Glutamatergic neuron (in vitro differentiated cells): Measurements from ENCODE around the gene NCAM1. TPM values are rescaled to one million over a fixed set of nuclear protein-coding genes. Genes with fewer than 3 reads are reported as not detected.

ENCODE experiments used
- DNase-seq: peaks from one replicate; pipeline ENCODE4 v3.0.0; 2022
- H3K27ac Mint-ChIP-seq: one replicate; pipeline ENCODE4 v1.8.0; 2020; ENCODE audit warnings: mild to moderate bottlenecking, mixed read lengths, inconsistent platforms; ENCODE audit not compliant: unreplicated experiment
- H3K27me3 Mint-ChIP-seq: one replicate; pipeline ENCODE4 v1.8.0; 2020; ENCODE audit warnings: mild to moderate bottlenecking, moderate library complexity, mixed read lengths, inconsistent platforms; ENCODE audit not compliant: unreplicated experiment
- H3K36me3 Mint-ChIP-seq: one replicate; pipeline ENCODE4 v1.8.0; 2020; ENCODE audit warnings: mild to moderate bottlenecking, mixed read lengths, inconsistent platforms; ENCODE audit not compliant: unreplicated experiment
- H3K4me1 Mint-ChIP-seq: one replicate; pipeline ENCODE4 v1.8.0; 2020; ENCODE audit warnings: mild to moderate bottlenecking, low read depth, mixed read lengths, inconsistent platforms; ENCODE audit not compliant: unreplicated experiment
- H3K4me3 Mint-ChIP-seq: one replicate; pipeline ENCODE4 v1.8.0; 2020; ENCODE audit warnings: mild to moderate bottlenecking, mixed read lengths, inconsistent platforms; ENCODE audit not compliant: unreplicated experiment
- H3K9me3 Mint-ChIP-seq: one replicate; pipeline ENCODE4 v1.8.0; 2020; ENCODE audit warnings: mild to moderate bottlenecking, moderate library complexity, mixed read lengths, inconsistent platforms; ENCODE audit not compliant: unreplicated experiment
- CTCF ChIP-seq: fragments of 200-600 bp; sonication (generic); IDR thresholded peaks from one replicate; pipeline ENCODE4 v1.5.0; 2021; ENCODE audit not compliant: partially characterized antibody, unreplicated experiment
- total RNA-seq: library from RNA; stranded (reverse); fragmentation: NEBNext Ultra II Directional; extraction: Animal tissue kit (Norgen Biotek cat#: 25700); gene quantifications from one replicate; pipeline ENCODE4 v1.2.1, GENCODE V29; 2021; ENCODE audit not compliant: unreplicated experiment

Gene NCAM1
- total RNA-seq, 1 donor from 2014 or later, result 819 TPM

- H3K4me3 Mint-ChIP-seq, result no peak overlapping the region
- TF ChIP-seq CTCF, result no peak
- H3K36me3 Mint-ChIP-seq, result no peaks in the 10 kb centered on the region
- H3K9me3 Mint-ChIP-seq, result peaks cover 9% of the 10 kb centered on the region
- DNase-seq, result no peak
- H3K27me3 Mint-ChIP-seq, result peaks cover 7% of the 10 kb centered on the region
- peaks cover 62% of the 10 kb centered on the region for H3K4me1 Mint-ChIP-seq
- peak overlapping the region; percentile 14 for H3K27ac Mint-ChIP-seq
These were observed 217.3 kb downstream of the NCAM1 start for GRCh38 chr11:113178381-113179070.

DNA sequence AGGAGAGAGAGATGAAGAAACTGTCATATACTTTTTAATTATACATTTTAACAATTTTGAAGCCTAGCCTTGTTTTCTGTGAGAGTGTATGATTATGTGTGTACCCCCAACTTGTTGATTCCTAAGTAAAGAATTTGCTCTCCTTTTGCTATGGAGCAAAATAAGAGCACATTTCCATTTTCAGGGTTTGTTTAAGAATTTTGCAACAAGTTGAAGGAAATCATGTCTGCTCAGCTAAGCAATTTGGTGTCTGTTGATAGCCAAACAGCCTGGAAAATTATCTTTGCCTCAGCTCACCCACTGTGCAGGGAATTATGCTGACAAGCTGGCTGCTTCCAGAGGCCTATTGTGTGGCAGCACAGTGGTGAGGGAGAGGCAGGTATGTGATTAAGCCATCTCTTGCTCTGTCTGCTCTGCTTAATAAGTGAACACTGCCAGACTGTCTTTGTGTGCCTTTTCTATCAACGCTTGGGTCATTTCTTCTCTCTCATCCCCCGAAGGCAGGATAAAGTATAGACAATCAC, 218.0 kb downstream of the NCAM1 start:
- H3K36me3 Mint-ChIP-seq, result no peaks in the 10 kb centered on the region
- peaks cover 7% of the 10 kb centered on the region for H3K27me3 Mint-ChIP-seq
- H3K27ac Mint-ChIP-seq, result peak overlapping the region; percentile 82
- no peak for TF ChIP-seq CTCF
- peaks cover 68% of the 10 kb centered on the region for H3K4me1 Mint-ChIP-seq
- no peak for DNase-seq
- H3K4me3 Mint-ChIP-seq, result no peak overlapping the region
- peaks cover 9% of the 10 kb centered on the region for H3K9me3 Mint-ChIP-seq

GRCh38 chr11:113181094-113181493, 219.9 kb downstream of the NCAM1 start:
- H3K9me3 Mint-ChIP-seq, result peaks cover 9% of the 10 kb centered on the region
- TF ChIP-seq CTCF, result no peak
- peaks cover 10% of the 10 kb centered on the region for H3K27me3 Mint-ChIP-seq

GRCh38 chr11:113182288-113182687, 221.1 kb downstream of the NCAM1 start:
- TF ChIP-seq CTCF, result no peak
- peaks cover 65% of the 10 kb centered on the region for H3K4me1 Mint-ChIP-seq
- peak overlapping the region; percentile 1 for H3K4me3 Mint-ChIP-seq
- H3K27me3 Mint-ChIP-seq, result peaks cover 13% of the 10 kb centered on the region
- peak overlapping the region; percentile 89 for H3K27ac Mint-ChIP-seq
- H3K9me3 Mint-ChIP-seq, result peaks cover 5% of the 10 kb centered on the region
- no peak for DNase-seq
- peaks cover 7% of the 10 kb centered on the region for H3K36me3 Mint-ChIP-seq

More at GRCh38 chr11:113181094-113181493, 219.9 kb downstream of the NCAM1 start:
- no peak for DNase-seq
- Mint-ChIP-seq H3K4me1 (peaks cover 64% of the 10 kb centered on the region), H3K4me3 (peak overlapping the region; percentile 52), H3K27ac (peak overlapping the region; percentile 89), H3K36me3 (peaks cover 7% of the 10 kb centered on the region)

DNA sequence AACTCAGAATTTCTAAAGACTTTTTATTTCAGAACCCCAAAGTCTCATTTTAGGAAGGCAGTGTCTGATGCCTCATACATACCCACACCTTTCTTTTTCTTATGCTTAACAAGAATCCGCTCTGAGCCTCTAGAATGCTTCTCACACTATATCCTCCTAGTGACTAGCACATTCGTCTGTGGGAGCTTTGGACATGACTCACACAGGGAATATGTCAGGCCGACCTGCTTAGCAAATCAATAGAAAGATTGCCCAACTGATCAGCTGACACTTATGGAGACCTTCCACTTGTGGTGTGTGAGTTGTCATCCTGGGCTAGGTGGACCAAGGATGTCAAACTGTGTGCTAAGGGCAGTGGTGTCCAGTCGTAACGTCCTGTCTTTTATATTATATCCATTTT, 223.3 kb downstream of the NCAM1 start:
- no peak for TF ChIP-seq CTCF
- Mint-ChIP-seq H3K4me3 (no peak overlapping the region), H3K36me3 (peaks cover 7% of the 10 kb centered on the region), H3K4me1 (peaks cover 53% of the 10 kb centered on the region), H3K27ac (no peak overlapping the region), H3K27me3 (peaks cover 12% of the 10 kb centered on the region), H3K9me3 (peaks cover 9% of the 10 kb centered on the region)
- DNase-seq, result no peak
